Measurements from ENCODE around the gene ATP6V1A.

GRCh38 chr3:113847664-113848461 lies 101.0 kb downstream of the ATP6V1A start:
- TF ChIP-seq, protein P1, sequence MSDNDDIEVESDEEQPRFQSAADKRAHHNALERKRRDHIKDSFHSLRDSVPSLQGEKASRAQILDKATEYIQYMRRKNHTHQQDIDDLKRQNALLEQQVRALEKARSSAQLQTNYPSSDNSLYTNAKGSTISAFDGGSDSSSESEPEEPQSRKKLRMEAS (IDR thresholded peaks at IDR 0.05): no peak
- no peak for TF ChIP-seq CREB1 (IDR thresholded peaks at IDR 0.05; ENCODE audit: low read depth)
- no peak for TF ChIP-seq NFIC (IDR thresholded peaks at IDR 0.05)
- no peak for TF ChIP-seq FOXM1 (IDR thresholded peaks at IDR 0.05; ENCODE audit: borderline replicate concordance, low read depth)
- TF ChIP-seq REST (IDR thresholded peaks at IDR 0.05; ENCODE audit: low read depth): no peak
- no peak for TF ChIP-seq RAD21 (IDR thresholded peaks at IDR 0.05; ENCODE audit: low read depth)
- no peak for TF ChIP-seq EP300 (IDR thresholded peaks at IDR 0.05; ENCODE audit: borderline replicate concordance)
- TF ChIP-seq USF1 (IDR thresholded peaks at IDR 0.05): no peak

All from Ishikawa (cell line).